HG02642 (cell line): ENCODE data around the gene DUS1L.

Experiments used
- ATAC-seq: cut with Tn5 transposase; IDR thresholded peaks from one replicate; pipeline ENCODE4 v1.9.1; 2021; ENCODE audit warnings: mild to moderate bottlenecking; ENCODE audit not compliant: unreplicated experiment, poor library complexity

Gene DUS1L

DNA sequence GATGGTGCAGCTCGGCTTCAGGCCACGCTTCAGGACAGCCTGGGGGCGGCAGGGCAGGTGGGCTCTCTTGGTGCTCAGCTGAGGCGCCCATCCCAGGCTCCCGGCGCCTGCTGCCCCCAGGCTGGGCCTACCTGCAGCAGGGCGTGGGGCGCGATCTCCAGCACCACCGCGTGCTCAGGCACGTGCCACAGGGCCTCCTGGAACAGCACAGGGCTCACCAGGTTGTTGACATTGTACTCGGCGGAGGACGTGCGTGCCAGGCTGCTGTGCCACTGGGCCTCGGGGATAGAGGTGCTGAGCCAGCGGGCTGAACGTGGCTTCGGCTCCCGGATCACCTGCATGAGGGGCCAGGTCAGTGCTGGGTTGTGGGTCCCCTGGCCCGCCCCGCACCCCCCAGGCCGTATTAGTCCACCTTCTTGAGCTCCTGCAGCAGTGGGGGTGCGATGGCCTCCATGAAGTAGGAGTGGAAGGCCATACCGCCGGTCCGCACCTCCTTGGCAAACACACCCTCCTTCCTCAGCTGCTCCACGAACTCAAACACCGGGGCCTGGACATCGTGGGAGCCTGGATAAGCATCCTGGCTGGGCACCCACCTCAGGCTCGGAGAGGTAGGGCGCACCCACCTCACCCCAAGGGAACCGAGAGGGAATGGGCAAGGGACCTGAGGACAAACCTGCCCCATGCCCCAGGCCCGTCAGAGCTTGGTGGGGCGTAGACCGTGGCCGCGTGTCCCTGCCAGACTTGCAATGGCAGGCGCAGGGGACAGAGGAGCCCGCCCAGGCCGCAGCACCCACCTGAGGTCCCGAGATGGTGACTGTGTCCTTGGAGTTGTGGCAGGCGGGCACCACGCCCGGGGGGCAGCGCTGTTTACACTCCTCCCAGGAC lies 23.5 kb upstream of the DUS1L start:
- no peak for ATAC-seq

DNA sequence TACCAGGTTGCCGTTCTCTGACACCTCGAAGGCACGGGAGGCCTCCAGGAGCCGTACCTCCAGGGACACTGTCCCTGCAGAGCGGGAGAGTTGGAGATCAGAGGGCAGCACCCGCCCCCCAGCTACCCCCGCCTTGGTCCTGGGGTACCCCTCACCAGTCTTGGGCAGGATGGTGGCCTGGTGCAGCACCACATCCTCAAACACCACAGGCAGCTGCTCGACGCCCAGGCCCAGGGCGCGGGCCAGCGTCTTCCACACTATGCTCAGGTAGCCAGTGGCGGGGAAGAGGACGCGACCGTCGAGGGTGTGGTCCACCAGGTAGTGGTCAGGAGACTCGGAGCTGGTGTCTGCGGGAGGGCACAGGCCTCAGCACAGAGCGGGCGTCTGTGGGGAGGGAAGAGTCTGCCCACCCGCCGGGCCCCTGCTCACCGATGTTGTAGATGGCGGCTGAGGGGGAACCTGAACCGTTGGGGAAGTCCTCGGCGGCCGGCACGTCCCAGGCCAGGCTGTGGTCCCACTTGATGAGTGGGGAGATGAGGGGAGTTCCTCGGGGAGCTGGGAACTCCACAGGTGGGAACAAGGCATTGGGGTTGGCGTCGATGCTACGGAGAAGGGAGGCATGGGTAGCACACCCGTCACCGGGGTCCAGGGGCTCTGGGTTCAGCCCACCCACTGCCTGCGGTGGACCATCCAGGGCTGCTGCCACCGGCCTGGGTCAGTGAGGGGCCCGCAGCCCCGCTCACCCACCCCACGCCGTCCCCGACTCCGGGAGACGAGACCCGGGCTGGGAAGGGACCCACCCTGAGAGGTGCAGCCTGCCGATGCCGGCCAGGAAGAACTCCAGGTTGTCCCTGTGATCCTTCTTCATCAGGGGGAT lies 22.6 kb upstream of the DUS1L start:
- ATAC-seq: no peak

DNA sequence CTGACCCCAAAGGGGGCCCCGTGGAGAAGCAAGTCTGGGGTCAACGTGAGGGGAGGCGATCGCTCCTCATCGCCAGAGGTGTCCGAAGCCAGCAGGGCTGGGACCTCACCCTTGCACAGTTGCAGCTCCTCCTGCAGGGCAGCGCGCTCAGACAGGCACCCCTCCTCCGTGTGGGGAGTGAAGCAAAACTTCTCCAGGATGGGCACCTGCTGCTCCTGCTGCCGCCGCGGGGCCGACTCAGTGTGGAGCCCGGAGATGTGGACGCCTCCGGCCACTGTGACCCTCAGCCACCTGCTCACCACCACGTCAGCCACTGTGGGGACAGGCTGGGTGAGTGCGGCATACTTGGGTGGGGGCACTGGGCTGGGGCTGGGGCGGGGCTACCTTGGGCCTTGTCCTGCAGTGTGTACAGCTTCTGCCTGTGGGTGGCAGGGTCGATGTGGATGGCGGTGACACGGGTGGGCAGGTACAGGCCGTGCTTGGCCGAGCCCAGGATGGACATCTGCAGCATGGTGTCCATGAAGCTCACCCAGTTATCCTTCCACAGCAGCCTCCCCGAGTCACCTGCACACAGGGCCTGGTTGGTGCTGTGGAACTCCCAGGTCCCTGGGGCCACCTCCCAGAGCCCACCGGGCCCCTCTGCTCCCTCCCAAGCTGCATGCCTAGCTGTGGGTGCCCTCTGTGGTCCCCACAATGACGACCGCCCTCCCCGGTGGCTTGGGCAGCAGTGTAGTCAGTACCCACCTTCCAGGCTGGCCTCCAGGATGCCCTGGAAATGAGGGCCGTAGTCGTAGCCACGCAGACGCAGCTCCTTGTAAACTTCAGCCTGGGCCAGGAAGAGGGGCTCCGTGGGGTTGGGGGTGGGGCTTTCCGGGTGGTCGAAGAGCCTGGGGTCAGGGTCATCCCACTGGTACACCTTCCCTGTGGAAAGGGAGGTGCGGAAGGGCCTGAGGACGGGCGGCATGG lies 21.6 kb upstream of the DUS1L start:
- ATAC-seq: no peak

DNA sequence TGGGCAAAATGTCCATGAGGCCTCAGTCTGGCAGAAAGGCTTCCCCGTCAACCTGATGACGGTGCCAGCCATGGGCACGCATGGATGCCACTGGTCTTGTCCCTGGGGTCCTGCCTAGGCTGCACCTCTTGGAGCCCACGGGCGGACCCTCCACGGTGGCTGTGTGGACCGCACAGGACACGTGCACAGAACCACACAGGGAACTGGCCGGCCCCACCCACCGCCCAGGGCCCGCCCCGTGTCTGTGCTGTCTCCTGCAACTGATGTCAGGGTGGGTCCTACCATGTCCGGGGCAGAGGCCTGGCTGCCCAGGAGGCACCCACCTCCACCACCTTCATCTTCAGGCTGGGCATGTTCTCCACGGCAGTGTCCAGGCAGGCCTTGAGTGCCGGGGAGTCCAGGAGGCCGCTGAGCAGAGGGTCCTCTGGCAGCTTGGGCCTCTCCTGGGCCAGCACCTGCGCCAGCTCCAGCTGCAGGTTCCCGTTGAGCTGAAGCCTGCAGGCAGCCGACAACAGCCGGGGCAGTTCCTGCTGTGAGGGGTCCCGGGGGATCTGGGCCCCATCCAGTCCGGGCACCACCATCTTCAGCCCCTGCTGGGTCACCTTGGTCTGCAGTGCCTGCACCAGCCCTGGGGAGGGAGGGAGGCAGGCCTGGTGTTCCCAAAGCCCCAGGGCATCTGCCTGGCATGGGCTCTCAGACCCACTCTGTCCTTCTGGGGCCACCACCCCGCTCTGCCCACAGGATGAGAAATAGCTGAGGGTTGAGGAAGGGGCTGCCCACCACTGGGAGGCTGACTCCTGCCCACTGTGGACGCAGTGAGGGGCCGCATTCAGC lies 20.5 kb upstream of the DUS1L start:
- no peak for ATAC-seq

DNA sequence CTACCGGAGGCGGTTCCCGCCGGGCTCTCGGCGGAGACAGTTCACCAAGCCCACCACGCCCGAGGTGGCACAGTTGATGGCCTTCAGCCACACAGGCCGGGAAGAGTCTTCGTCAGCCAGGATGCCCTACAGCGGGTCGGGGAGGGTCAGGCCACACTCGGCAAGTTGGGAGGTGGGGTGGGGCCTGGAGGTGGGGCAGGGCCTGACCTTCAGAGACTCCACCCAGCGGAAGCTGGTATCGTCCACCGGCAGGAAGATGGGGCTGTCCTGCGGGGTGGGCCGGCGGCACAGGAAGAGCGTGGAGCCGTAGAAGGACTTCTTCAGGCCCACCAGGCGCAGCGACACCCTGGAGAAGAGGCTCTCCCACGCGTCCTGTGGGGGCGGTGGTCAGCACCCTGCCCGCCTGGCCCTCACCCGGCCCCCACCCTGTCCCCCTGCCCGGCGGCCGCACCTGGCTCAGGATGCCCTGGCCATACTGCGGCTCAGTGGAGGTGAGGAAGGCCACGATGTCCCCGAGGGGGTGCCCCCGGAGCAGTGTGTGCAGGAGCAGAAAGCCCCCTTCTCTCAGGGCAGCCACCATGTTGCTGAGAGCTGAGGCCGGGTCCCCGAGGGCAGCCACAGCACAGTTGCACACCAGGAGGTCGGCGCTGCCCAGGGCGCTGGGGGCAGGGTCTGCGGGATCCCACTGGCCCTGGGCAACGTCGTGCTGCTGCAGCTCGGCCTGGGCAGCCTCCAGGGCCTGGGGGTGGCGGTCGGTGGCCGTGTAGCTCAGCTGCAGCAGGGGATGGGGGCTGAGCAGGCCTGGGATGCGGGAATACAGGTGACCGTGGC lies 19.6 kb upstream of the DUS1L start:
- no peak for ATAC-seq

DNA sequence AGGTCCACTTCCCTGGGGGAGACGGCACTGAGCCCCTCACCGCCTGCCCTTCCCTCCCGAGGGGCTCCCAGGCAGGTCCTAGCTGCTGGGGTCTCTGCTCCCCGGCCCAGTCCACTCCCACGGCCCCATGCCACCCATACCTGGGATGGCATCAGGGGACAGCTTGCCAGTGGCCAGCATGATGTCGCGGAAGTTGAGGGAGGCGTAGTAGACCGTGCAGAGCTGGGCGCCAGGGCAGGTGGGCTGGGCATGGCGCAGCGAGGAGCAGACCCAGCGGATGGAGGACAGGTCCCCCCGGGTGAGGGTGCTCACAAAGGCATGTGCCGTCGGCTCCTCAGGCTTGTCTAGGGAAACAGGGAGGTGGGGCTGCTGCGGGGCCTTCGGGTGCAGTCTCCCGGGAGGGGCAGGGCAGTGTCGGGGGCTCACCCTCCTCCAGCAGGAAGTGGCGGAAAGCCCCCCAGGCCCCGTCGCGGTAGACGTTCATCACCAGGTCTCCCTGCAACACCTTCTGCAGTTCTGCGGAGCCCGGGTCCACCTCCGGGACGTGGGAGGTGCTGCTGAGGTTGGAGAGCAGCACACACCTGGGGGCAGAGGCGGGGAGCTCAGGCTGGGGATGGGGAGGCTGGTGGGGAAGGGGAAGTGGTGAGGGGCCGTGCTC lies 18.9 kb upstream of the DUS1L start:
- ATAC-seq: no peak

DNA sequence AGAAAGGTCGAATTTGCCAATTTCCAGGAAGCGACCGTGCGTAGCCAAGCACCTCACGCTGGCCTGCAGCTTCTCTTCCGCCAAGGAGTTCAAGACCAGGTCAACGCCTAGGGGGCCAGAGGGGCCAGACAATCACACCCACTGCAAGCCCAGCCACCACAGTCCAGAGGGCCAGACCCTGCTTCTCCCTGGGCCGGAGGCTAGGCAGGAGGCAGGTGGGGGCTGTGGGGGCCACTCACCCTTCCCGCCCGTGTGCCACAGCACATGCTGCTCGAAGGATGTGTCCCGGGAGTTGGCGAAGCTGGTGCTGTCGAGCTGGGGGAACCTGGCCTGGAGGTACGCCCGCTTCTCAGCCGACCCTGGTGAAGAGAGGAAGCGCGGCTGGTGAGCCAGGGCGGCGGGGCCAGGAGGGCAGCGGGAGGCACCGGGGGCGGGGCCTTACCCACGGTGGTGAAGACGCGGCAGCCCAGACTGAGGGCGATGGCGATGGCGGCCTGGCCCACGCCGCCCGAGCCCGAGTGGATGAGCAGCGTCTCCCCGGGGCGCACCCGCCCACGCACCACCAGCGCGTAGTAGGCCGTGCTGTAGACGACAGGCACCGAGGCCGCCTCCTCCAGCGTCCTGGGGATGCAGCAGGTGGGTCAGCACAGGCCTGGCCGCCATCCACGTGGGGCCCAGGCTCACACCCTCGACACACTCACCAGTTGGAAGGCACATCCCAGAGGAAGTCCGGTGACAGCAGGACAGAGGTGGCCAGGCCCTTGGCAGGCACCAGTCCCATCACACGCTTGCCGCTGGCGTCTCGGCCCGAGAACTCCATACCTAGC lies 18.1 kb upstream of the DUS1L start:
- ATAC-seq: no peak

DNA sequence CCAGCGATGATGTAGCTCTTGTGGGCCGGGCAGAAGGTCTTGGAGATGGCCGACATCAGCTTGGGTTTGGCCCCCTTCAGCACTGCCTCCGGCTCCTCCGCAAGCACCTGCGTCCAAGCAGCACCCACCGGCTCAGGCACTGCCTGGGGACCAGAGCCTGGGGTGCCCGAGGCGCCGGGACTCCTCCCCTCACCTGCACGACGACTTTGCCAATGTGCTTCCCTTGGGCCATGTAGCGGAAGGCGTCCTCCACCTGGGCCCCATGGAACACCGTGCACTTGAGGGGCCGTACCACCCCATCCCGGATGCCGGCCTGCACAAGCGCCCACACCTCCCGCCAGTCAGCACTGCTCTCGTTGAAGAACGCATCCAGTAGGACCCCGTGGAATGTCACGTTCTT lies 17.4 kb upstream of the DUS1L start:
- no peak for ATAC-seq

DNA sequence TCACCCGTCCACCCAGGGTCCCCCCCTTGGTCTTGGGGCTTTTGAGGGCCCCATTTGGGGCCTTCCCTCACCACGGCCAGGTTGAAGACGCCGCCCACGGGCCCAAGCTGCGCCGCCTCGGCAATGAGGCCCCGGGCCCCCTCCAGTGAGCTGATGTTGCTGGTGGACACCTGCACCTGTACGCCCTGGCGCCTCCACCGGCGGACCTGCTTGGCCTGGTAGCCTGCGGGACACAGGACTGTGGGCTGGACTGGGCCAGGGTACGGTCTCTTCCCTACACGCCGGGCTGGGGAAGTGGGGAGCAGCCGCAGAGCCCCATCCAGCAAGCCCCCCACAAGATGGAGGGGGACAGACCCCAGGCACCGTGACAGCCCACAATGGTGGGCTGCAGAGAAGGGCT lies 16.9 kb upstream of the DUS1L start:
- ATAC-seq: no peak

DNA sequence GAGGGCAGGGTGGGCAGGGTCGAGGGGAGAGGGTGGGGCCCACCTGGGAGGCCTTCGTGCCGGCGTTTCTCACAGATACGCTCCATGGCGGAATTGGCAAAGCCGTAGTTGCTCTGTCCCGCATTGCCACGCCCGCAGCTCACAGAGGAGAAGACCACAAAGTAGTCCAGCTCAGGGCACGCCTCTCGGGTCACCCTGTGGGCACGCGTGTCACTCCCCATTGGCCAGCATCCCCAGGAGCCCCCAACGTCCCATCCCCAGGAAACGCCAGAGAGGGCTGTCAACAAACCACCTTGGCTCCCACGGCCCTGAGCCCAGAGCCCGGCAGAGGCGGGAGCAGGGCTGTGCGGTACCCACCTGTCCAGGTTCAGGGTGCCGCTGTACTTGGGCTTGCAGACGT lies 16.4 kb upstream of the DUS1L start:
- no peak for ATAC-seq

DNA sequence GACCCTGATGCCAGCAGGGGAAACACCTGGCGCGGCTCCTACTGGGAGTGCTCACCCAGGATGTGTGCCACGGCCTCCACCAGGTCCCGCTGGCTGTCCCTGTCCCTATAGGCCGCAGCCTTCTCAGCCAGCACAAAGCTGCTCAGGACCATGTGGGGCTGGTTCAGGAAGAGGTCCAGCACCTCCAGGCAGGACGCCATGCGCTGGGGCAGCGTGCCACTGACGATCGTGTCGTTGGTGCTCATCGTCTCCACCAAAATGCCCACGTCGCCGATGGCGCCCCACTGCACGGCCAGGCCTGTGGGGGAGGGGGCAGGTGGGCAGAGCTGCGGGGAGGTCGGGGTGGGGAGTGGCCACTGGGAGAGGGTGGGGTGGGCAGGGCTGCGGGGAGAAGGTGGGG lies 15.9 kb upstream of the DUS1L start:
- ATAC-seq: no peak

DNA sequence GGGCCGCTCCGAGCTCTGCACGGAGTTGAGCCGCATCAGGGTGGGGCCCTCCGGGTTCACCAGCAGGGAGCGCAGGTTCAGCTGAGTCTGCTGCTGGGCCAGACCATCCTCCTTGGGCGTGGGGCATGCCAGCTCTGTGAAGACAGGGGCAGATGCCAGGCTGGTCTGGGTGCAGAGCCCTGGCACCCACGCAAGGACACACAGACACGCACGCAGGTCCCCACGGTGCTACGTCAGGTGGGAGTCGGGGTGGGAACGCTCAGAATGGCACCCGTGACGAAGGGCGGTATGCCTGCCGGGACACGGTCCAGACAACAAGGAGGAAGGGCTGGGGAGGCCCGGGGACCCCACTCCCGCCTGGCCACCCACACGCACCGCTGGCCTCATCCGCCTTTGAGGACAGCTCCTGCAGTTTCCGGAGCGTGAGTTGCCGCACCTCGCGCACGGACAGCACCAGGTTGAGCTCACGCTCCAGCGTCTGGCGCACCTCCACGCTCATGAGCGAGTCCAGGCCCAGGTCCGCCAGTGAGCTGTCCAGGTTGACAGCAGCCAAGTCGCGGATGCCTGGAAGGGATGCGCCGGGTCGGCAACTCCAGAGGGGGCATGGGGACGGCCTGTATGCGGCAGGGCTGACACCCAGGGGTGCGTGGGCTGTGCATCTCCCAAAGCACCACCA lies 15.3 kb upstream of the DUS1L start:
- no peak for ATAC-seq

DNA sequence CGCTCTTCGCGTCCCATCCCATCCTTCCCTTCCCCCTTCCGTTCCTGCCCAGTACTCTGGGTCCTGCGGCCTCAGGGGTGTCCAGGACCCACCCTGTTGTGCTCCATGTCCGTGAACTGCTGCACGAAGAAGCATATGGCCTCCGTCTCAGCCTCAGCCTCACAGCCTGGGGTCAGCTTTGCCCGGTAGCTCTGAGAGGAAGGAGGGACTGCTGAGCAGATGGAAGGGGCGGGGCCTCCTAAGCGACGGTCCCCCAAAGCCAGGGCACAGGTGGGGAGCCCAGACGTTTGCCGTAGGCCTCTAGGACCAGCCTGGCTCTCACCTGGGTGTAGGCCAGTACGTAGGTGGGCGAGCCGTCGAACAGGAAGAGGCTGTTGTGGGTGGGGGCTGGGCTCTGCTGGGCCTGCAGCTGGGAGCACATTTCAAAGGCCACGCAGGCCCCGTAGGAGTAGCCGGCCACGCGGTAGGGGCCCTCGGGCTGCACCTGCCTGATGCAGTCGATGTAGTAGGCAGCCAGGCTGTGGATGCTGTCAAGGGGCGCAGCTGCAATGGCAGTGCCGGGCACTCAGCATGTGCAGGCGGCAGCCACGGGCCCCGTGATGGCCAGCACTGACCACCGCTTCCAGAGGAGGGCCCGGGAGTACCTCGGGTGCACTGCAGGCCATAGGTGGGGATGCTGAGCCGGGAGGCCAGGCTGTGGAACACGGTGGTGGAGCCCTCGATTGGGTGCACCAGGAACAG lies 14.6 kb upstream of the DUS1L start:
- ATAC-seq: no peak

DNA sequence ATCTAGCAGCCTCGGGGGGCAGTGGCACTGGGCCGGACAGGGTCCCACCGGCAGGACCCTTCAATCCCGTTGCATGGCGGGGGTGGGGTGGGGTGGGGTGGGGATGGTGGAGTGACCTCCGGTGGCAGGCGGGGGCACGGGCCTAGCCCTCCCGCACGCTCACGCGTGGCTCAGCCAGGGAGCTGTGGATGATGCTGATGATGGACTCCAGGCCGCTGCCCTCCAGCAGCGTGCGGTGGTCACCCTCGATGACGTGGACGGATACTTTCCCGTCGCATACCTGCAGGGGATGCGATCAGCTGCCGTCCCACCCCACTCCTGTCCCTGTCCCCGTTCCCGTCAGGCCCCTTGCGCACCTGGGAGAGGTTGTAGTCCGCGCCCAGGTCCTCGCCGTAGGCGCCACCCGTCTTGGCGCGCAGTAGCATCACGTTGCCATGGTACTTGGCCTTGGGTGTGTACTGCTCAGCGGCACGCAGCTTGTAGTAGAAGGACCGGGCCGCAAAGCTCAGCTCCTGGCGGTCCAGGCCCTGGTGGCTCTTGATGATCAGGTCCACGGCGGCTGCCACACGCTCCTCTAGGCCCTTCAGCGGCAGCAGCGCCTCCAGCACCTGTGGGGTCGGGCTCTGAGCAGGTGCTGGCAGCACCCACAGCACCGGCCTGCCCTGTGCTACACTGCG lies 13.5 kb upstream of the DUS1L start:
- ATAC-seq: no peak

DNA sequence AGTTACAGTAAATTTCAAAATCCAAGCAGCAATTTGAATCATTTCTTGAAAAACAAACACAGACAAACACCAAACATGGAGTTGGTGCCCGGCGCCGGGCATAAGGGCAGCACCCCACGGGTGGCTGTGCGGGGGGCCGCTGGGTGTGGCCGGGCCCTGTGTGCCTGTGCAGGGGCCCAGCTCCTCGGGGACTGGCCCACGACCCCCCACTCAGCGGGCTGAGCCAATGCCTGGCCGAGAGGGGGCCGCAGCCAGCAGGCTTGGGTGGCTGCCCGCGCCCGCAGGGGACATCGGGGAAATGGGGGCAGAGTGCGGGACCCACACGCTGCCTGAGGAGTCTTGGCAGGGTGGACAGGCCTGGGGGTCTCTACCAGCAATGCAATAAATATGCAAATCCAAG lies 12.8 kb upstream of the DUS1L start:
- ATAC-seq: no peak
